22Rv1 (cell line): Measurements from ENCODE around the gene KIAA1549.

Experiments
- CTCF ChIP-seq: fragments of 450-650 bp; IDR thresholded peaks from 2 replicates; pipeline ENCODE4 v1.5.1; 2017; ENCODE audit warnings: mild to moderate bottlenecking
- ZFX ChIP-seq: fragments of 450-650 bp; IDR thresholded peaks from 2 replicates; pipeline ENCODE4 v1.6.1; 2017; ENCODE audit warnings: antibody characterized with exemption, borderline replicate concordance

GRCh38 chr7:138853448-138853847 is 127.7 kb downstream of the KIAA1549 start:
- TF ChIP-seq CTCF: no peak
- TF ChIP-seq ZFX: no peak
